Panc1 (cell line): ENCODE data around the gene SBNO2. TPM values are rescaled to one million over a fixed set of nuclear protein-coding genes. Genes with fewer than 3 reads are reported as not detected.

ENCODE experiments used
- ATAC-seq: fragments of 200-7000 bp; cut with Tn5 transposase; 2 replicates; pipeline ENCODE4 v1.9.1; 2020; ENCODE audit warnings: mild to moderate bottlenecking, moderate library complexity
- BruUV-seq: library from RNA; stranded (reverse); fragments of 400-500 nt; replicated peaks from 2 replicates; lab custom pipeline; 2021; lab: Mats Ljungman, UMichigan
- CTCF ChIA-PET: fragments of 300-600 bp; sonication (Branson Sonifier 250); formaldehyde crosslinking; loops from one replicate; lab custom pipeline; 2022; ENCODE audit warnings: antibody characterized with exemption; lab: Charles Lee
- POLR2A ChIA-PET: fragments of 300-600 bp; sonication (Branson Sonifier 250); formaldehyde crosslinking; loops from one replicate; lab custom pipeline; 2022; ENCODE audit warnings: antibody characterized with exemption; lab: Charles Lee
- DNase-seq: peaks from one replicate; pipeline ENCODE4 v3.0.0-alpha.2; 2010; ENCODE audit warnings: low read depth, low spot score
- H3K27ac ChIP-seq: 2 replicates; pipeline ENCODE4 v1.5.1; 2011; ENCODE audit warnings: mild to moderate bottlenecking, low read length, inconsistent platforms
- H3K27me3 ChIP-seq: fragments of 200-500 bp; sonication (Bioruptor generic); 2 replicates; pipeline ENCODE4 v1.6.0; 2014; ENCODE audit warnings: low read length, inconsistent platforms; ENCODE audit not compliant: control insufficient read depth, insufficient read depth
- H3K36me3 ChIP-seq: fragments of 200-500 bp; sonication (Bioruptor generic); 2 replicates; pipeline ENCODE4 v1.5.1; 2014; ENCODE audit warnings: inconsistent platforms, mild to moderate bottlenecking, low read length, moderate library complexity; ENCODE audit not compliant: control insufficient read depth, insufficient read depth
- H3K4me1 ChIP-seq: 2 replicates; pipeline ENCODE4 v1.5.1; 2011; ENCODE audit warnings: inconsistent platforms, mild to moderate bottlenecking, low read length, moderate library complexity; ENCODE audit not compliant: control insufficient read depth, insufficient read depth
- H3K4me3 ChIP-seq, 2 experiments: 2 replicates each; pipeline ENCODE4 v1.5.1; 2011 to 2012; ENCODE audit warnings: low read depth in 2 of 2, low read length in 2 of 2, mild to moderate bottlenecking in 2 of 2, inconsistent platforms in 1 of 2, moderate library complexity in 1 of 2
- H3K9me3 ChIP-seq: fragments of 200-500 bp; sonication (Bioruptor generic); 2 replicates; pipeline ENCODE4 v1.5.1; 2014; ENCODE audit warnings: low read depth, mild to moderate bottlenecking, inconsistent platforms, low read length, moderate library complexity; ENCODE audit not compliant: control insufficient read depth, insufficient read depth
- POLR2AphosphoS5 ChIP-seq: IDR thresholded peaks from 2 replicates; pipeline ENCODE4 v1.6.1; 2012; ENCODE audit warnings: mild to moderate bottlenecking, low read depth, low read length, moderate library complexity
- SIN3A ChIP-seq: IDR thresholded peaks from 2 replicates; pipeline ENCODE4 v1.6.1; 2012; ENCODE audit warnings: low read depth, mild to moderate bottlenecking, low read length, moderate library complexity, borderline replicate concordance; ENCODE audit not compliant: insufficient read depth
- TCF7L2 ChIP-seq: IDR thresholded peaks from 2 replicates; pipeline ENCODE4 v1.6.1; 2011; ENCODE audit warnings: mild to moderate bottlenecking, low read depth, low read length, inconsistent platforms
- in situ Hi-C: cut with HindIII; loops from 2 replicates; pipeline ENCODE4 v1.10.0; 2016; ENCODE audit warnings: low sequenced_read_pairs, low pct_unique_long_range_greater_than_20kb
- intact Hi-C: fragments of 100-400 bp; cut with micrococcal nuclease; formaldehyde crosslinking; loops from one replicate; pipeline ENCODE4 v1.10.0; 2022; ENCODE audit not compliant: unreplicated experiment
- total RNA-seq: library from RNA; stranded (reverse); gene quantifications from one replicate; pipeline ENCODE4 v1.2.1, GENCODE V29; 2021; ENCODE audit not compliant: unreplicated experiment
- TF ChIP-seq, protein P1 (sequence below), 2 experiments: IDR thresholded peaks; 2 replicates each; pipeline ENCODE4 v1.6.1; 2011 to 2012; ENCODE audit warnings: low read depth in 2 of 2, control low read depth in 1 of 2, low read length in 1 of 2, mild to moderate bottlenecking in 1 of 2, moderate library complexity in 1 of 2; ENCODE audit not compliant: insufficient read depth in 1 of 2
- TF ChIP-seq, protein P2 (sequence below): fragments of 450-650 bp; IDR thresholded peaks from 2 replicates; pipeline ENCODE4 v1.5.1; 2017; ENCODE audit warnings: mild to moderate bottlenecking

SBNO2 gene
- total RNA-seq, 1 experiment from 2014 or later = 101 TPM

DNA sequence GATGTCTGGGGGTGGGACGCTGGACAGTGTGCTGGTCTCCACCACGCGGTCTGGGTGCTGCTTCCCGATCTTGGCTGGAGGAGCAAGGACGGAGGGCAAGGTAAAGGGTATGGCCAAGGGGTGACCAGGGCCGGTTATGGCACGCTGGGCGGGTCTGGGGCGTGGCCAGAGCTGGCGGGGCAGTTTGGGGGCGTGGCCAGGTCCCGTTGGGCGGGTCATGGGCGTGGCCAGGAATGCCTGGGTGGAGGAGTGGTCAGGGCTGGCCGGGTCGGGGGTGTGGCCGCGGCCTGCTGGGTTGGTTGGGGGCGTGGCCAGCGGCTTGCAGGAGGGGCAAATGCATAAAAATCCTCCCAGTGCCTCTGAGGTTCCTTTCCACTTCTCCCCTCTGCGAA, 51.1 kb downstream of the SBNO2 start:
- in situ Hi-C loops = no loop called here
- Histone ChIP-seq H3K4me3 (no peak overlapping the region), H3K36me3 (peaks cover 3% of the 10 kb centered on the region), H3K27ac (no peak overlapping the region), H3K4me1 (no peaks in the 10 kb centered on the region), H3K27me3 (no peaks in the 10 kb centered on the region), H3K9me3 (no peaks in the 10 kb centered on the region)
- intact Hi-C loops = no loop called here
- 0 out of 2 replicates have a peak, but pooled peaks have one; percentile 22 for TF ChIP-seq POLR2AphosphoS5
- TF ChIP-seq, protein P1, sequence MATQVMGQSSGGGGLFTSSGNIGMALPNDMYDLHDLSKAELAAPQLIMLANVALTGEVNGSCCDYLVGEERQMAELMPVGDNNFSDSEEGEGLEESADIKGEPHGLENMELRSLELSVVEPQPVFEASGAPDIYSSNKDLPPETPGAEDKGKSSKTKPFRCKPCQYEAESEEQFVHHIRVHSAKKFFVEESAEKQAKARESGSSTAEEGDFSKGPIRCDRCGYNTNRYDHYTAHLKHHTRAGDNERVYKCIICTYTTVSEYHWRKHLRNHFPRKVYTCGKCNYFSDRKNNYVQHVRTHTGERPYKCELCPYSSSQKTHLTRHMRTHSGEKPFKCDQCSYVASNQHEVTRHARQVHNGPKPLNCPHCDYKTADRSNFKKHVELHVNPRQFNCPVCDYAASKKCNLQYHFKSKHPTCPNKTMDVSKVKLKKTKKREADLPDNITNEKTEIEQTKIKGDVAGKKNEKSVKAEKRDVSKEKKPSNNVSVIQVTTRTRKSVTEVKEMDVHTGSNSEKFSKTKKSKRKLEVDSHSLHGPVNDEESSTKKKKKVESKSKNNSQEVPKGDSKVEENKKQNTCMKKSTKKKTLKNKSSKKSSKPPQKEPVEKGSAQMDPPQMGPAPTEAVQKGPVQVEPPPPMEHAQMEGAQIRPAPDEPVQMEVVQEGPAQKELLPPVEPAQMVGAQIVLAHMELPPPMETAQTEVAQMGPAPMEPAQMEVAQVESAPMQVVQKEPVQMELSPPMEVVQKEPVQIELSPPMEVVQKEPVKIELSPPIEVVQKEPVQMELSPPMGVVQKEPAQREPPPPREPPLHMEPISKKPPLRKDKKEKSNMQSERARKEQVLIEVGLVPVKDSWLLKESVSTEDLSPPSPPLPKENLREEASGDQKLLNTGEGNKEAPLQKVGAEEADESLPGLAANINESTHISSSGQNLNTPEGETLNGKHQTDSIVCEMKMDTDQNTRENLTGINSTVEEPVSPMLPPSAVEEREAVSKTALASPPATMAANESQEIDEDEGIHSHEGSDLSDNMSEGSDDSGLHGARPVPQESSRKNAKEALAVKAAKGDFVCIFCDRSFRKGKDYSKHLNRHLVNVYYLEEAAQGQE (IDR thresholded peaks at IDR 0.05; ENCODE audit: insufficient read depth in 1 of 2, low read depth in 2 of 2, low read length in 1 of 2) = no peak
- CTCF ChIA-PET = no interaction called here
- DNase-seq (no peak), ATAC-seq (peak; percentile 88)
- POLR2A ChIA-PET = interaction anchor here (0.6 kb wide), 1 partner anchor 44 kb away, joined by 5 read pairs; no protein-coding TSS in a partner anchor
- no TSS peak for BruUV-seq

DNA sequence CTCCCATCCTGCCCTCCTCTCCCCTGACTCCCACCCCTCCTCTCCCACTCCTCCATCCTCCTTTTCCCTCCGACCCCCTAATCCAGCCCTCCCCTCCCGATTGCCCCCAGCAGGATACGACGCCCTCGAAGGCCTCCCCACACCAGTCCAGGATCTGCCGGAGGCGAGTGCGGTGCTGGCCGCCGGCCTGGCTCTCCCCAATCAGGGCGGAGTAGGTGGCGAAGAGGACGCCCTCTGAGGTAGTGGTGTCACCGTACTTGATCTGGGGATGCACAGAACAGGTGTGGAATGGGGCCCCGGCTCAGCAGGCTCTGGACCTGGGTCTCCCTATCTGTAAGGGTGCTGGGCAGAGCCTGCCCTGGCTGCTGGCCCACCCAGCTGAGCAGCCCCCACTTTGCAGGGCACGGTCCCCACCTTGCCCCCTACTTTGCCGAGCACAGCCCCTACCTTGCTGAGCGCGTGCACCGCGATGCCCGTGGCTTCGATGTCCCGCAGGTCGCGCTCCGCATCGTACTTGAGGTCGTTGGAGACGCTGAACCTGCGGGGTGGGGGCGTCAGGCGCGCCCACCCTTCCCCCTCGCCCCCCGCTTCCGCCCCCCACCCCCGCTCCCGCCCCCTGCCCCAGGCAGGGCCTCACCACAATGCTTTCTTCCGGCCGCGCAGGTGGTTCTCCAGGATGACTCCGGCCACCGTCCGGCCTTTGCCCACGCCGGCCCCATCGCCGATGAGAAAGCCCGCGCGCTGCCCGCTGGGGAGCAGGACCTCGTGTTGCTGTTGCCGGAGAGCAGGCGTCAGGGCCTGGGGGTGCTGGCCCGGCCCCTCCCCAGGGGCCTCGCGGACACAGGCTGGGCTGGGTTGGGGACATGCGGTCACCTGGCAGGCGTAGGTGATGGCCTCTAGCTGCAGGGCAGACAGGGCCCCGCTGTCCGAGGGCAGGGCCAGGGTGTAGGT, 51.8 kb downstream of the SBNO2 start:
- ChIA-PET POLR2A (no interaction called here), CTCF (no interaction called here)
- TF ChIP-seq POLR2AphosphoS5 = no peak
- TF ChIP-seq, protein P2, sequence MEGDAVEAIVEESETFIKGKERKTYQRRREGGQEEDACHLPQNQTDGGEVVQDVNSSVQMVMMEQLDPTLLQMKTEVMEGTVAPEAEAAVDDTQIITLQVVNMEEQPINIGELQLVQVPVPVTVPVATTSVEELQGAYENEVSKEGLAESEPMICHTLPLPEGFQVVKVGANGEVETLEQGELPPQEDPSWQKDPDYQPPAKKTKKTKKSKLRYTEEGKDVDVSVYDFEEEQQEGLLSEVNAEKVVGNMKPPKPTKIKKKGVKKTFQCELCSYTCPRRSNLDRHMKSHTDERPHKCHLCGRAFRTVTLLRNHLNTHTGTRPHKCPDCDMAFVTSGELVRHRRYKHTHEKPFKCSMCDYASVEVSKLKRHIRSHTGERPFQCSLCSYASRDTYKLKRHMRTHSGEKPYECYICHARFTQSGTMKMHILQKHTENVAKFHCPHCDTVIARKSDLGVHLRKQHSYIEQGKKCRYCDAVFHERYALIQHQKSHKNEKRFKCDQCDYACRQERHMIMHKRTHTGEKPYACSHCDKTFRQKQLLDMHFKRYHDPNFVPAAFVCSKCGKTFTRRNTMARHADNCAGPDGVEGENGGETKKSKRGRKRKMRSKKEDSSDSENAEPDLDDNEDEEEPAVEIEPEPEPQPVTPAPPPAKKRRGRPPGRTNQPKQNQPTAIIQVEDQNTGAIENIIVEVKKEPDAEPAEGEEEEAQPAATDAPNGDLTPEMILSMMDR = no peak
- TF ChIP-seq, protein P1 (IDR thresholded peaks at IDR 0.05; ENCODE audit: insufficient read depth in 1 of 2, low read depth in 2 of 2, low read length in 1 of 2) = no peak
- TF ChIP-seq TCF7L2 = no peak
- no peak for TF ChIP-seq SIN3A
- H3K4me3 ChIP-seq = no peak overlapping the region
- H3K4me1 ChIP-seq = no peaks in the 10 kb centered on the region
- intact Hi-C loops = no loop called here
- ATAC-seq (no peak), DNase-seq (no peak)
- no peaks in the 10 kb centered on the region for H3K27me3 ChIP-seq
- H3K27ac ChIP-seq = no peak overlapping the region
- no TSS peak for BruUV-seq
- H3K9me3 ChIP-seq = no peaks in the 10 kb centered on the region
- in situ Hi-C loops = no loop called here
- peaks cover 3% of the 10 kb centered on the region for H3K36me3 ChIP-seq
